Upper lobe of right lung (tissue), 1 donor: ENCODE data around the gene TP53BP2. TPM values are rescaled to one million over a fixed set of nuclear protein-coding genes. Genes with fewer than 3 reads are reported as not detected.

Experiments
- ATAC-seq: fragments of 200-7000 bp; cut with Tn5 transposase; one replicate; pipeline ENCODE4 v1.9.1; 2020; ENCODE audit warnings: mild to moderate bottlenecking, moderate library complexity
- DNase-seq: peaks from one replicate; pipeline ENCODE4 v3.0.0-alpha.2; 2020
- H3K27ac ChIP-seq: fragments of 200-600 bp; one replicate; pipeline ENCODE4 v1.8.0; 2022
- H3K27me3 ChIP-seq: fragments of 200-600 bp; one replicate; pipeline ENCODE4 v1.8.0; 2022; ENCODE audit warnings: mild to moderate bottlenecking
- H3K36me3 ChIP-seq: fragments of 200-600 bp; one replicate; pipeline ENCODE4 v1.8.0; 2022
- H3K4me1 ChIP-seq: fragments of 200-600 bp; one replicate; pipeline ENCODE4 v1.8.0; 2022
- H3K4me3 ChIP-seq: fragments of 200-600 bp; one replicate; pipeline ENCODE4 v1.8.0; 2022; ENCODE audit warnings: mild to moderate bottlenecking
- H3K9me3 ChIP-seq: fragments of 200-600 bp; one replicate; pipeline ENCODE4 v1.8.0; 2022
- CTCF ChIP-seq: fragments of 200-600 bp; IDR thresholded peaks from one replicate; pipeline ENCODE4 v1.8.0; 2022; ENCODE audit warnings: antibody characterized with exemption
- intact Hi-C: fragments of 100-400 bp; cut with DNase I; formaldehyde crosslinking; loops from one replicate; pipeline ENCODE4 v1.11.0; 2022
- total RNA-seq: library from RNA; stranded (reverse); fragmentation: NEBNext Ultra II Directional; extraction: Animal tissue kit (Norgen Biotek cat#: 25700); gene quantifications from one replicate; pipeline ENCODE4 v1.2.1, GENCODE V29; 2021
- donor health status: DM: no; HTN: yes; CAD: no; lungs with severe emphysema.

TP53BP2 gene
- total RNA-seq, 1 donor from 2014 or later = 64.4 TPM

GRCh38 chr1:223732993-223733798 is 112.6 kb downstream of the TP53BP2 start:
- TF ChIP-seq CTCF = no peak
- H3K4me1 ChIP-seq = peaks cover 62% of the 10 kb centered on the region
- intact Hi-C loops = no loop called here
- H3K27ac ChIP-seq = peak overlapping the region; percentile 76
- H3K36me3 ChIP-seq = peaks cover 10% of the 10 kb centered on the region
- DNase-seq (no peak), ATAC-seq (peak; percentile 12)
- no peaks in the 10 kb centered on the region for H3K27me3 ChIP-seq
- H3K9me3 ChIP-seq = no peaks in the 10 kb centered on the region
- peak overlapping the region; percentile 27 for H3K4me3 ChIP-seq

- no peak for TF ChIP-seq CTCF
- DNase-seq = peak; percentile 87
- Histone ChIP-seq H3K36me3 (peaks cover 10% of the 10 kb centered on the region), H3K9me3 (no peaks in the 10 kb centered on the region), H3K27me3 (no peaks in the 10 kb centered on the region), H3K4me3 (no peak overlapping the region), H3K27ac (peak overlapping the region; percentile 76), H3K4me1 (peaks cover 66% of the 10 kb centered on the region)
- intact Hi-C loops = no loop called here
- peak; percentile 60 for ATAC-seq
These were observed 114.5 kb downstream of the TP53BP2 start for GRCh38 chr1:223731133-223731770.

- DNase-seq = no peak
- no peak overlapping the region for H3K4me3 ChIP-seq
- H3K27me3 ChIP-seq = no peaks in the 10 kb centered on the region
- no peak for TF ChIP-seq CTCF
- H3K4me1 ChIP-seq = peaks cover 72% of the 10 kb centered on the region
- ATAC-seq = no peak
- intact Hi-C loops = no loop called here
- H3K9me3 ChIP-seq = no peaks in the 10 kb centered on the region
- peak overlapping the region; percentile 76 for H3K27ac ChIP-seq
- peaks cover 10% of the 10 kb centered on the region for H3K36me3 ChIP-seq
These were observed 115.1 kb downstream of the TP53BP2 start for GRCh38 chr1:223730479-223731132.

- Histone ChIP-seq H3K4me1 (peaks cover 72% of the 10 kb centered on the region), H3K36me3 (peaks cover 10% of the 10 kb centered on the region), H3K4me3 (no peak overlapping the region), H3K27ac (peak overlapping the region; percentile 76), H3K9me3 (no peaks in the 10 kb centered on the region), H3K27me3 (no peaks in the 10 kb centered on the region)
- TF ChIP-seq CTCF = no peak
- intact Hi-C loops = no loop called here
- DNase-seq (no peak), ATAC-seq (no peak)
These were observed 115.8 kb downstream of the TP53BP2 start for GRCh38 chr1:223729906-223730305.

Other genes starting within 250 kb of the TP53BP2 start
- gene CAPN8, start 180.2 kb downstream of the TP53BP2 start, total RNA-seq = 83.5 TPM
- 306 TPM for gene CAPN2, start 133.4 kb downstream of the TP53BP2 start, total RNA-seq